Trophoblast cell (in vitro differentiated cells and primary cell): ENCODE results near the gene LRMDA.

Experiments used
- DNase-seq, 2 donors: peaks; one replicate each; pipeline ENCODE4 v3.0.0-alpha.2; 2016
- H2AFZ ChIP-seq: 2 replicates; pipeline ENCODE4 v1.6.1; 2013; ENCODE audit warnings: low read length, moderate library complexity, mild to moderate bottlenecking; ENCODE audit not compliant: insufficient read depth, poor library complexity
- H2AK5ac ChIP-seq: 2 replicates; pipeline ENCODE4 v1.6.1; 2013; ENCODE audit warnings: mild to moderate bottlenecking, low read length
- H2BK120ac ChIP-seq: 2 replicates; pipeline ENCODE4 v1.6.1; 2013; ENCODE audit warnings: low read length, mild to moderate bottlenecking, moderate library complexity; ENCODE audit not compliant: insufficient read depth, poor library complexity
- H2BK12ac ChIP-seq: 2 replicates; pipeline ENCODE4 v1.6.1; 2013; ENCODE audit warnings: mild to moderate bottlenecking, low read length, moderate library complexity
- H2BK5ac ChIP-seq: 2 replicates; pipeline ENCODE4 v1.6.1; 2013; ENCODE audit warnings: low read length, low read depth, moderate library complexity, mild to moderate bottlenecking; ENCODE audit not compliant: poor library complexity
- H3K14ac ChIP-seq: 2 replicates; pipeline ENCODE4 v1.6.1; 2013; ENCODE audit warnings: mild to moderate bottlenecking, low read length
- H3K18ac ChIP-seq: 2 replicates; pipeline ENCODE4 v1.6.1; 2013; ENCODE audit warnings: mild to moderate bottlenecking, low read length
- H3K23ac ChIP-seq: 2 replicates; pipeline ENCODE4 v1.6.1; 2013; ENCODE audit warnings: low read length
- H3K27ac ChIP-seq: 2 replicates; pipeline ENCODE4 v1.5.1; 2013; ENCODE audit warnings: low read depth, mild to moderate bottlenecking, inconsistent platforms, low read length, moderate library complexity
- H3K27me3 ChIP-seq: 2 replicates; pipeline ENCODE4 v1.6.1; 2013; ENCODE audit warnings: inconsistent platforms, mild to moderate bottlenecking, low read length, moderate library complexity; ENCODE audit not compliant: insufficient read depth
- H3K36me3 ChIP-seq, 2 experiments: 1 replicate in 1 of 2; 2 replicates in 1 of 2; pipeline ENCODE4 v1.6.1; 2013; ENCODE audit warnings: low read length in 2 of 2, mild to moderate bottlenecking in 2 of 2, moderate library complexity in 1 of 2; ENCODE audit not compliant: insufficient read depth in 2 of 2, control insufficient read depth in 1 of 2
- H3K4ac ChIP-seq: 2 replicates; pipeline ENCODE4 v1.6.1; 2013; ENCODE audit warnings: low read depth, mild to moderate bottlenecking, low read length, moderate library complexity
- H3K4me1 ChIP-seq, 2 experiments: 1 replicate in 1 of 2; 2 replicates in 1 of 2; pipeline ENCODE4 v1.6.1; 2013; ENCODE audit warnings: low read length in 2 of 2, mild to moderate bottlenecking in 2 of 2, moderate library complexity in 1 of 2; ENCODE audit not compliant: insufficient read depth in 2 of 2, control insufficient read depth in 1 of 2
- H3K4me2 ChIP-seq: 2 replicates; pipeline ENCODE4 v1.6.1; 2013; ENCODE audit warnings: inconsistent platforms, mild to moderate bottlenecking, low read length, moderate library complexity
- H3K4me3 ChIP-seq: 2 replicates; pipeline ENCODE4 v1.5.1; 2013; ENCODE audit warnings: mild to moderate bottlenecking, low read depth, low read length, inconsistent platforms
- H3K79me1 ChIP-seq: one replicate; pipeline ENCODE4 v1.6.1; 2013; ENCODE audit warnings: low read length
- H3K79me2 ChIP-seq: 2 replicates; pipeline ENCODE4 v1.6.1; 2013; ENCODE audit warnings: low read length, mild to moderate bottlenecking; ENCODE audit not compliant: control insufficient read depth, insufficient read depth, poor library complexity
- H3K9ac ChIP-seq: 2 replicates; pipeline ENCODE4 v1.6.1; 2013; ENCODE audit warnings: mild to moderate bottlenecking, low read length
- H3K9me3 ChIP-seq: 2 replicates; pipeline ENCODE4 v1.6.1; 2013; ENCODE audit warnings: low read depth, mild to moderate bottlenecking, control low read depth, inconsistent platforms, low read length; ENCODE audit not compliant: insufficient read depth
- H4K12ac ChIP-seq: 2 replicates; pipeline ENCODE4 v1.6.1; 2013; ENCODE audit warnings: low read depth, mild to moderate bottlenecking, low read length, moderate library complexity
- H4K8ac ChIP-seq: 2 replicates; pipeline ENCODE4 v1.6.1; 2013; ENCODE audit warnings: low read depth, mild to moderate bottlenecking, low read length, moderate library complexity
- H4K91ac ChIP-seq: one replicate; pipeline ENCODE4 v1.6.1; 2013; ENCODE audit warnings: low read depth, mild to moderate bottlenecking, low read length, moderate library complexity
- WGBS: extraction: QIAGEN DNeasy Blood & Tissue Kit; methylation state at CpG from one replicate; pipeline ENCODE4 v1.1.7; 2013; ENCODE audit warnings: missing lambda C conversion rate; ENCODE audit not compliant: insufficient read length, insufficient coverage; ENCODE audit errors: extremely low coverage; 5-methylcytosine and 5-hydroxymethylcytosine counted together

The LRMDA gene

DNA sequence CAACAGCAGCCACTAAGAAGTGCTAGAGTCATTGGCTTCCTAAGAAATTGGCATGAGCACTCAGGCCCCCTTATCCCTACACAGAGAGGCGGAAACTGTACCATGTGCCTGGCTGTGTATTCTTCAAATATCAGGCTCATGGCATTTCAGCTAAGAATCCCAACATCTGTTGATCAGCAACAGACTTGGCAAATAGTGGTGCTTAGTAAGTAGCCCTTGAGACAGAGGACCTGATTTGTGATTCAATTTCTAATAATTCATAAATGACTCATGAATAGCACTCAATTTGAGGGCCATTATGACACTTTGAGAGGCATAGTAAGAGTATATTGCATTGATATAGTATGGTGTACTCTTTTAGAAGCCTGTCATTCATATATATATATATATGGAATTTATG is 309.1 kb downstream of the LRMDA start:
- peak overlapping the region; percentile 22 for H3K23ac ChIP-seq
- H2BK120ac ChIP-seq = no peak overlapping the region
- no peak overlapping the region for H3K4me2 ChIP-seq
- no peaks in the 10 kb centered on the region for H3K79me1 ChIP-seq
- H4K8ac ChIP-seq = no peak overlapping the region
- no peak overlapping the region for H4K91ac ChIP-seq
- H4K12ac ChIP-seq = no peak overlapping the region
- H3K14ac ChIP-seq = no peak overlapping the region
- peaks cover 5% of the 10 kb centered on the region for H3K9me3 ChIP-seq
- H3K79me2 ChIP-seq = no peaks in the 10 kb centered on the region
- H3K36me3 ChIP-seq = no peaks in the 10 kb centered on the region
- no peak overlapping the region for H3K18ac ChIP-seq
- H3K9ac ChIP-seq = no peak overlapping the region
- H3K27me3 ChIP-seq = no peaks in the 10 kb centered on the region
- no peak overlapping the region for H3K27ac ChIP-seq
- WGBS = no CpG with 5 or more reads among the region's 1 CpG
- no peak for DNase-seq
- H3K4ac ChIP-seq = no peak overlapping the region
- H3K4me3 ChIP-seq = no peak overlapping the region
- no peak overlapping the region for H2BK12ac ChIP-seq
- H2AFZ ChIP-seq = no peak overlapping the region
- no peak overlapping the region for H2BK5ac ChIP-seq
- H3K4me1 ChIP-seq = no peaks in the 10 kb centered on the region
- no peak overlapping the region for H2AK5ac ChIP-seq

- Histone ChIP-seq H2BK120ac (no peak overlapping the region), H3K4me1 (no peaks in the 10 kb centered on the region), H4K91ac (no peak overlapping the region), H3K27me3 (no peaks in the 10 kb centered on the region), H3K79me1 (no peaks in the 10 kb centered on the region), H4K8ac (no peak overlapping the region), H3K4ac (no peak overlapping the region), H3K27ac (no peak overlapping the region), H3K18ac (no peak overlapping the region), H3K9me3 (peaks cover 3% of the 10 kb centered on the region), H3K4me2 (no peak overlapping the region), H4K12ac (no peak overlapping the region), H3K14ac (no peak overlapping the region), H2AK5ac (no peak overlapping the region), H2AFZ (no peak overlapping the region), H3K23ac (no peak overlapping the region), H3K9ac (no peak overlapping the region), H3K4me3 (no peak overlapping the region), H3K36me3 (no peaks in the 10 kb centered on the region), H3K79me2 (no peaks in the 10 kb centered on the region), H2BK5ac (no peak overlapping the region), H2BK12ac (no peak overlapping the region)
- WGBS = no CpG with 5 or more reads among the region's 1 CpG
- DNase-seq = no peak
These were observed 310.9 kb downstream of the LRMDA start for GRCh38 chr10:75742355-75742754.

DNA sequence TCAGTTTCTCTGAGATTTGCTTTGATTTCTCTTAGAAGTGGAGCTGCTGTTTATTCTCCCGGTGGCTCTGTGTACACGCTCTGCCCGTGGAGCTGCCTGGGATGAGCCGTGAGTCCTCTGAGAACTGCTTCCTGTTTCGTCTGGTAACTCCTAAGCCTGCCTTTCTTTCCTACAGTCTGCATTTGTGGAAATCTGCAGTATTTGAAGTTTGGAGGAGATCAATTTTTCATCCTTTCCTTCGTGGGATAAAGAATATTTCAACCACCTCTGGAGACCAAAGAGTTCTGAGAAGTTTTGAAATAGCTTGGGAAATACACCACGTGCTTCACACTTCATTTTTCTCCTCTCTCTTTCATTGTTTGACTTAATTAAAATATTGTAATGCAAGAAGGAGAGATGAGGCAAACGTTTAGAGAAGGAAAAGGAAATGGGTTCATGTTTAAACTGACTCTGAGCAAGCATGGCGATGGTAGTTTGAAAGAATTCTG is 311.9 kb downstream of the LRMDA start:
- DNase-seq = no peak
- H2BK120ac ChIP-seq = no peak overlapping the region
- H3K79me2 ChIP-seq = no peaks in the 10 kb centered on the region
- no peak overlapping the region for H3K4me2 ChIP-seq
- H2AFZ ChIP-seq = no peak overlapping the region
- WGBS = no CpG with 5 or more reads among the region's 9 CpGs
- H3K4ac ChIP-seq = no peak overlapping the region
- no peaks in the 10 kb centered on the region for H3K36me3 ChIP-seq
- no peak overlapping the region for H3K4me3 ChIP-seq
- H3K23ac ChIP-seq = no peak overlapping the region
- no peak overlapping the region for H3K9ac ChIP-seq
- no peak overlapping the region for H4K91ac ChIP-seq
- H3K9me3 ChIP-seq = peaks cover 3% of the 10 kb centered on the region
- no peaks in the 10 kb centered on the region for H3K4me1 ChIP-seq
- no peak overlapping the region for H3K27ac ChIP-seq
- no peak overlapping the region for H4K12ac ChIP-seq
- no peaks in the 10 kb centered on the region for H3K27me3 ChIP-seq
- no peaks in the 10 kb centered on the region for H3K79me1 ChIP-seq
- no peak overlapping the region for H3K14ac ChIP-seq
- H3K18ac ChIP-seq = no peak overlapping the region
- H2AK5ac ChIP-seq = no peak overlapping the region
- no peak overlapping the region for H2BK5ac ChIP-seq
- no peak overlapping the region for H2BK12ac ChIP-seq
- no peak overlapping the region for H4K8ac ChIP-seq

- H4K91ac ChIP-seq = no peak overlapping the region
- no peak overlapping the region for H2BK12ac ChIP-seq
- no peak overlapping the region for H2BK120ac ChIP-seq
- H3K4me2 ChIP-seq = no peak overlapping the region
- H3K9me3 ChIP-seq = peaks cover 3% of the 10 kb centered on the region
- H3K27me3 ChIP-seq = no peaks in the 10 kb centered on the region
- no peaks in the 10 kb centered on the region for H3K4me1 ChIP-seq
- no peak overlapping the region for H3K4me3 ChIP-seq
- no peak overlapping the region for H3K4ac ChIP-seq
- no peak overlapping the region for H3K23ac ChIP-seq
- no peak overlapping the region for H3K18ac ChIP-seq
- H4K12ac ChIP-seq = no peak overlapping the region
- no peak overlapping the region for H3K14ac ChIP-seq
- no peak for DNase-seq
- H2AFZ ChIP-seq = no peak overlapping the region
- no peak overlapping the region for H2BK5ac ChIP-seq
- no peaks in the 10 kb centered on the region for H3K36me3 ChIP-seq
- H2AK5ac ChIP-seq = no peak overlapping the region
- no peaks in the 10 kb centered on the region for H3K79me2 ChIP-seq
- H3K9ac ChIP-seq = no peak overlapping the region
- H4K8ac ChIP-seq = no peak overlapping the region
- H3K27ac ChIP-seq = no peak overlapping the region
- no peaks in the 10 kb centered on the region for H3K79me1 ChIP-seq
These were observed 312.8 kb downstream of the LRMDA start for GRCh38 chr10:75744261-75744660.
